DMS79 treated with DMSO at 0.1 percent for 48 hours (cell line): ENCODE results near the gene DOCK1.
"Not testable (repeated sequence)": the region's sequence is repeated elsewhere in the genome, so short reads cannot be mapped to it uniquely, and the experiment has no call there.

Experiments used
- DNase-seq: peaks from one replicate; lab custom pipeline; 2025; lab: John Stamatoyannopoulos, UW

The DOCK1 gene

DNA sequence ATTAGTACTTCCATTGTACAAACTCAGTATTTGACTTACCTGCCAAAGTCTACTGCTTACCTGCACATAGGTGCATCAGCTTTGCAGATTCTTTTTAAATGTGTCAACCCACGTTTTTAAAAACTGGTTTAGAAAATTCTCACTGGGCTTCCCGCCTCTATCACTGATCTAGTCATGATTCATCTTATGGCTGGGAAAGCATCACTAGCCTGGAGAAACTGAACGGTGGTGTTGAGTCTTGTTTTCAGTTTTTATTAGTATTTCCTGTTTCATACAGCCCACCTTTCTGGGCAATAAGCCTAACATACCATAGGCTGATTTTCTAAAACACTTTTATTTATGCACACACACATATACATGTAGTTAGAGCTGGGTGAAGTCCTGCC, 19.7 kb downstream of the DOCK1 start:
- DNase-seq, result no peak

GRCh38 chr10:126926568-126926967, 21.3 kb downstream of the DOCK1 start:
- DNase-seq, result no peak

DNA sequence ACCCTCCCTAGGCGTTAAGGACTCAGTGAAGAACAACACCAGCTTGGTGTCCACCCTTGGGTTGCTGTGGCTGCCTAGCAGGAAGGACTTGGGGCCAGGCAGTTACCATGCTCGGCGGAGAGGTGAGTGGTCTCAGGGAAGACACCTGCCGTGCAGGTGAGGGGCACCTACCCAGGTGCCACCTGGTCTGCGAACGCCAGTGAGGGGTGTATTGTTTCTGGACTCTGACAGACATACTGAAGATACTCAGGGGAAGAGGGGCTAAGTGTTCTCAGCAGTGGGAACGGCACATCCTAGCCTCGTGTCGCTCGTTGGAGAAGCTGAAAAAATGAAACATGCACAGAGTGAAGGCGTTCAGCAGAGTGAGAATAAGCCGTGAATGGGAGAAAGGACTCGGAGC, 22.6 kb downstream of the DOCK1 start:
- no peak for DNase-seq

GRCh38 chr10:126928274-126928673, 23.0 kb downstream of the DOCK1 start:
- no peak for DNase-seq

DNA sequence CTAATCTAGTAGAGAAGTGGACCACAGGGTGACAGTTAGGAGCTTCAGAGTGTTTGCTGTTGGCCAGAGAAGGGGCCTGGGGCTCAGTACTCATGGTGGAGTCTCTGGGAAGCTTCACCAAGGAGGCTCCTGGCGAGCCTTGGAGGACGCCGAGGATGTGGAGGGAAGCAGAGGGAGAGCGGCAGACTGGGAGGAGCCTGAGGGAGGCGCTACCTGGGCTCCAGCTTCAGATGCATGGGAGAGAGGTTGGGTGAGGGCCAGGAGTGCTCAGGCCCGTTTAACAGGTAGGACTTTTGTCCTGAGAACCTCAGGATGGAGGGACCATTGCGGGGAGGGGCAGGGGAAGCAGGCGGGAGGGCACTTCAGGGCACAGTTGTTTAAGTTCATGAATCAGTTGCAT, 24.2 kb downstream of the DOCK1 start:
- DNase-seq, result no peak

GRCh38 chr10:126930131-126930882, 25.1 kb downstream of the DOCK1 start:
- no peak for DNase-seq

DNA sequence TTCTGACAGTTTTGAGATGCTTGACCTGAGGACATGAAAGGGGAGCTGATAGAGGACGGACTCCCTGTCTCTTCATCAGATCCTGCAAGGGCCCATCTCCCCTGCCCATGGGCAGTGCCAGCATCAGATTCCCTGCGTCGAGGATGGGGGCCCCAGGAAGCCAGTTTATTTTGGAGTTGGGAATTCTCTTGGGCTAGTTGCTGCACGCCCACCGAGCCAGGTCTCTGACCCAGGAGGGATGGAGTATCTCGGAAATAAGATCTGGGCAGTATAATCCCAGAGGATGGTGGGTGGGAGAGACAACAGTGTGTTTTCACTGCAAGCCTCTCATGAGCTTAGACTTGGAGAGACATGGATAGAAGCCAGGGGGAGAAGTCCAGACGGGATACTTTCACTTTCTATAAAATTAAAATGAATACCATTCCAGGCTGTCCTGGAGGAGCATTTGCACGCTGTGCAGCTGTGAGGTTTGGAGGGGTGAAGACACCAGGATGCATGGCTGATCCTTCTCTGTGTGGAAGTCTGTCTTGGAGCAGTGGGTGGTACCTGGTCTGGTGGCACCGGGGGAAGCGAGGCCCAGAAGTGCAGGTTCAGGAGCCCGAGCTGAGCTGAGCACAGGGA, 25.8 kb downstream of the DOCK1 start:
- DNase-seq, result no peak

DNA sequence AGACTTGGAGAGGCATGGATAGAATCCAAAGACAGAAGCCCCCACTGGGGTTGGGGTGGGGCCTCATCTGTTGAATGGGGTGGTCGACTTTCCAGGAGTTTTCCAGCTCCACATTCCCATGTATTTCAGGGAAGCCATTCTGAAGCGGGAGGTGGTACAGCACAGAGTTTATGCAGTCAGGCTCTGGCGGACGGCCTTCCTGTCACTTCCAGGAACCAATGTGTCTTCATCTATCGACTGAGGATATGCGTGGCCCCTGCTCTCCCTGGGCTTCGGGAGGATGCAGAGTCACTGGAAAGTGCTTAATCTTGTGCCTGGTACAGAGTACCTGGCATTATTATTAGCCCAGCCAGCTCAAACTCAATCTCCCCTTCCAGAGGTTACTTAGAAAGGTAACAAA, 26.3 kb downstream of the DOCK1 start:
- DNase-seq, result no peak

DNA sequence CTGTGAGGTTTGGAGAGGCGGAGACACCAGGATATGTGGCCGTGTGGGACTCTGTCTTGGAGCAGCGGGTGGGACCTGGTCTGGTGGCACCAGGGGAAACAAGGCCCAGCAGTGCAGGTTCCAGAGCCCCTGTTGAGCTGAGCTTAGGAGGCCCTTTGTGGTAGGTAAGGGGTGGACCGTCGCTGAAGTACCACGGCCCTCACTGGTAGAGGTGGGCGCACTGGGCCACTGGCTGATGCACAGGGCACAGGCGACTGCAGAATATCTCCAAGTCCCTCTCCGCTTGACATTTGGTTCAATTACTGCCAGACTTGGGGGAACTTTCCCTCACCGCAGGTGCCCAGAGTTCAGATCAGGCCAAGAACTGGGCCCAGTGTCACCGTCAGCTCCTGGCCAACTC, 27.3 kb downstream of the DOCK1 start:
- DNase-seq, result no peak

- DNase-seq, result no peak
Measured at GRCh38 chr10:126933116-126933515, 27.9 kb downstream of the DOCK1 start.

GRCh38 chr10:126935263-126935946, 30.2 kb downstream of the DOCK1 start:
- DNase-seq, result no peak

GRCh38 chr10:126937026-126937425, 31.8 kb downstream of the DOCK1 start:
- no peak for DNase-seq

GRCh38 chr10:126938121-126938520, 32.9 kb downstream of the DOCK1 start:
- not testable (repeated sequence) for DNase-seq

- DNase-seq, result no peak
Measured at GRCh38 chr10:126939706-126940105, 34.5 kb downstream of the DOCK1 start.

GRCh38 chr10:126940670-126941310, 35.6 kb downstream of the DOCK1 start:
- no peak for DNase-seq

DNA sequence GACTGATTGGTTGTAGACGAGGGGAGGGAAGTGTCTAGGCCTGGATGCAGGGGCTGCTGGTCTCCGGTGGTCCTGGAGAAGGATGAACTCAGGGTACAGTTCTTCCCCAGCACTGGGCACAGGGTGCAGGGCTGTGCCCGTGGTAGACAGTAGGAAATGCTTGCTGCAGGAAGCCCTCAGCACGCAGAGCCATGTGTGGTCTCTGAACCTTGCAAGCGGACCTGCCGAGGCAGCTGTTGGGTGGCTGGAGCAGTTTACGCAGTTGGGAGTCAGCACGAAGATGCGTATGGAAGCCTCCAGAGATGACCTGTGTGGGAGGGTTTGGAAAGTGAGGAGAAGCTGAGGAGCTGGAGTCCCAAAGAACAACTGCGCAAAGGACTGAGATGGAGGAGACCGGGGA, 39.0 kb downstream of the DOCK1 start:
- DNase-seq, result no peak

GRCh38 chr10:126945351-126946030, 40.3 kb downstream of the DOCK1 start:
- DNase-seq, result peak; percentile 55

DNA sequence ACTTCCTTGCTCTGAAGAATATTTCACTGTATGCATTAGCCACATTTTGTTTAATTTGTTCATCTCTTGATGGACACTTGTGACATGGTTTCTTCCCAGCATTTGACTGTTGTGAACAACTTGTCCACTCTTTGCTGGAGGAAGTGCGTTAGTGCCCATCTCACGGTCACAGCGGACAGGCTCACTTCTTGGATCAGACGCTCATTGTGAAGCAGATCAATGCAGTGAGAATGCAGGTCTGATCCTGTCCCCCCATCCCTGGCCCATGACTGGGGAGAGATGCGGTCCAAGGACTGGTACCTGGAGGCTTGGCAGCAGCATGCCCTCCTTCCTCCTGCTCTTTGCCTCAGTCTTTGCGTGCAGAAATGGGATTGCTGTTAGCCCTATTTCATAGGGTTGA, 41.5 kb downstream of the DOCK1 start:
- no peak for DNase-seq

DNA sequence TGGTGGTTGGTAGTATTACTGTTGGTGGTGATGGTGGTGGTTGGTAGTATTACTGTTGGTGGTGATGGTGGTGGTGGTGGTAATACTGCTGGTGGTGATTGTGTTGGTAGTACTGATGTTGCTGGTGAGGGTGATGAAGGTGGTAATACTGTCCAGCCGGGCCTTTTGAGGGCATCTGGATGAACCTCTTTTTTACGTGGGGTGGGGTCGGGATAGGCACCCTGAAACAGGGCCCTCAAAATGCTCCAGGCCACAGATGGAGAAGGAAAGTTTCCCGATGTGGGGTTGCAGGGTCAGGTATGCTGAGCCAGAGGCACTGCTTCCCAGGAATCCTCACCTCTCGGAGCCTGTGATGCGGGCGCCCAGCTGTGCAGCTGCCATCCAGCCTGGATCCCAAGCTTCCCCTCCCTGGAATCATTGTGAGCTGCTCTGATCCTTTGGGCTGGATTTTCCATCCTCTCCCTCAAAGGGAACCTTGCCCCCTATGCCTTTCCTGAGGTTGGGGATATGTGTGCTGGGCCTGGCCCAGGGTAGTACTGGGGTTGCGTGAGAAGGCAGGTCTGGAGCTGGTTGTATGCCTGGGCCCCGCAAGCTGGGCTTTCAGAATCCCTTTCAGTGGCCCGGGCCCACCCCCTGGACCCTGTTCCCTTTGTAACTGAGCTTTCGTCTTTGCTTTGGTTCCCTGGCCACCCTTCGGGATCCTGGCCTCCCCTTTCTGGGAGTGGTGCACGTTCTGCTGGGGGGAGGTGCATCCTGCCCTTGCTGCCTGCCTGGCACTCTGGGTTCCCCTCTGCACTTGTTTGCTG, 43.3 kb downstream of the DOCK1 start:
- DNase-seq, result no peak

GRCh38 chr10:126949161-126949503, 43.9 kb downstream of the DOCK1 start:
- no peak for DNase-seq

DNA sequence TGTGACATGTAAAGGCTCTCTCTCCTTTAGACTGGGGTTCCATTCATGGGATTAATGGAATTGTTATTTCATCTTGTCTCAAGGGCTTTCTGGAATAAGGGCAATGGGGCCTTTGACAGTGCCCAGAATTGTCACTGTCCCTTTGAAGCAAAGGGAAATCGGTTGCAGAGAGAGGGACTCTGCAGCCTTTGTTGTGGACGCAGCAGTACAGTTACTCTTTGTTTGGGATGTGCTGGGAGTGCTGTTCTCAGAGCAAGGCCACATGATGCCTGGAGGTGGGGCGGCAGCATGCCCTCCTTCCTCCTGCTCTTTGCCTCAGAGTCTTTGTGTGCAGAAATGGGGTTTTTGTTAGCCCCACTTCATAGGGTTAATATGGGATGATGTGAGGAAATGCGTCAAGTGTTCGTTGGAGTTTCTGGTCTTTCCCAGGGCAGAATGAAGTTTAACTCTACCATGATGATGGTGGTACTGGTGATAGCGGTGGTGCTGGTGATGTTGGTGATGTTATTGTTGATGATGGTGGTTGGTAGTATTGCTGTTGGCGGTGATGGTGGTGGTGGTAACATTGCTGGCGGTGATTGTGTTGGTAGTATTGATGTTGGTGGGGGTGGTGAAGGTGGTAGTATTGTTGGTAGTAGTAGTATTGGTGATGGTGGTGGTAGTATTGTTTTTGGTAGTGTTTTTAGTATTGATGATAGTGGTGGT, 45.3 kb downstream of the DOCK1 start:
- DNase-seq, result no peak
